BJ (cell line): ENCODE measurements around the gene FBXL7. TPM values are rescaled to one million over a fixed set of nuclear protein-coding genes. Genes with fewer than 3 reads are reported as not detected.

ENCODE experiments used
- CTCF ChIA-PET: fragments of 350-600 bp; formaldehyde crosslinking; extraction: SDS; loops from one replicate; lab custom pipeline; 2021; ENCODE audit warnings: antibody characterized with exemption, inconsistent platforms; lab: Yijun Ruan, JAX
- POLR2A ChIA-PET: fragments of 300-600 bp; sonication (Branson Sonifier 250); formaldehyde crosslinking; extraction: SDS; loops from one replicate; lab custom pipeline; 2021; ENCODE audit warnings: antibody characterized with exemption; lab: Charles Lee
- DNase-seq: peaks from one replicate; pipeline ENCODE4 v3.0.0-alpha.2; 2011; ENCODE audit warnings: low read depth
- H3K27me3 ChIP-seq: 2 replicates; pipeline ENCODE4 v1.6.0; 2011; ENCODE audit warnings: low read length; ENCODE audit not compliant: control insufficient read depth, insufficient read depth
- H3K36me3 ChIP-seq: 2 replicates; pipeline ENCODE4 v1.5.1; 2011; ENCODE audit warnings: low read length; ENCODE audit not compliant: control insufficient read depth, insufficient read depth
- H3K4me3 ChIP-seq: 2 replicates; pipeline ENCODE4 v1.5.1; 2011; ENCODE audit warnings: low read depth, mild to moderate bottlenecking, control low read depth, low read length
- polyA plus RNA-seq: library from polyadenylated mRNA; depleted of rRNA; stranded (reverse); fragments of >200 nt; gene quantifications from 2 replicates; pipeline ENCODE4 v1.2.3, GENCODE V29; 2011
- TF ChIP-seq, protein P1 (sequence below): IDR thresholded peaks from 2 replicates; pipeline ENCODE4 v1.5.1; 2011; ENCODE audit warnings: low read depth, mild to moderate bottlenecking, control low read depth, inconsistent platforms, low read length, moderate library complexity; ENCODE audit not compliant: insufficient read depth

FBXL7 gene
- polyA plus RNA-seq, 1 experiment = 23.2 TPM

DNA sequence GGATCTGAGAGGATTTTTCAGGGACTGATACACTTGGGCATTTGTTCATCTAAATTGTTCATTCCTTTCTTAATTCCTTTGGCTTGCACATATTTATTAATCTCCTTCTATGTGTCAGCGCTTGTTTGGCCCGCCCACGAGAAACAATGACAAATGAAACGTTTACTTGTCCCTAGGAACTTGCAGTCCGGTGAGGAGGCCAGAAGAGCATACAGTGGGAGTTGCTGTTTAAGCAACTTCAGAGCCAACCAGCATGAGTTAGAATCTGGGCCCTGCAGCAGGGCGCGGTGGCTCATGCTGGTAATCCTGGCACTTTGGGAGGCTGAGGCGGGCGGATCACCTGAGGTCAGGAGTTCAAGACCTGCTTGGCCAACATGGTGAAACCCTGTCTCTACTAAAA lies 18.8 kb downstream of the FBXL7 start:
- Histone ChIP-seq H3K36me3 (no peaks in the 10 kb centered on the region; the same call in 1 of the 2 replicates), H3K4me3 (no peak overlapping the region), H3K27me3 (no peaks in the 10 kb centered on the region)
- ChIA-PET CTCF (interaction anchor here (0.6 kb wide), 1 partner anchor 10 kb away, joined by 3 read pairs; no protein-coding TSS in a partner anchor), POLR2A (no interaction called here)
- DNase-seq = no peak
- TF ChIP-seq, protein P1, sequence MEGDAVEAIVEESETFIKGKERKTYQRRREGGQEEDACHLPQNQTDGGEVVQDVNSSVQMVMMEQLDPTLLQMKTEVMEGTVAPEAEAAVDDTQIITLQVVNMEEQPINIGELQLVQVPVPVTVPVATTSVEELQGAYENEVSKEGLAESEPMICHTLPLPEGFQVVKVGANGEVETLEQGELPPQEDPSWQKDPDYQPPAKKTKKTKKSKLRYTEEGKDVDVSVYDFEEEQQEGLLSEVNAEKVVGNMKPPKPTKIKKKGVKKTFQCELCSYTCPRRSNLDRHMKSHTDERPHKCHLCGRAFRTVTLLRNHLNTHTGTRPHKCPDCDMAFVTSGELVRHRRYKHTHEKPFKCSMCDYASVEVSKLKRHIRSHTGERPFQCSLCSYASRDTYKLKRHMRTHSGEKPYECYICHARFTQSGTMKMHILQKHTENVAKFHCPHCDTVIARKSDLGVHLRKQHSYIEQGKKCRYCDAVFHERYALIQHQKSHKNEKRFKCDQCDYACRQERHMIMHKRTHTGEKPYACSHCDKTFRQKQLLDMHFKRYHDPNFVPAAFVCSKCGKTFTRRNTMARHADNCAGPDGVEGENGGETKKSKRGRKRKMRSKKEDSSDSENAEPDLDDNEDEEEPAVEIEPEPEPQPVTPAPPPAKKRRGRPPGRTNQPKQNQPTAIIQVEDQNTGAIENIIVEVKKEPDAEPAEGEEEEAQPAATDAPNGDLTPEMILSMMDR = no peak

DNA sequence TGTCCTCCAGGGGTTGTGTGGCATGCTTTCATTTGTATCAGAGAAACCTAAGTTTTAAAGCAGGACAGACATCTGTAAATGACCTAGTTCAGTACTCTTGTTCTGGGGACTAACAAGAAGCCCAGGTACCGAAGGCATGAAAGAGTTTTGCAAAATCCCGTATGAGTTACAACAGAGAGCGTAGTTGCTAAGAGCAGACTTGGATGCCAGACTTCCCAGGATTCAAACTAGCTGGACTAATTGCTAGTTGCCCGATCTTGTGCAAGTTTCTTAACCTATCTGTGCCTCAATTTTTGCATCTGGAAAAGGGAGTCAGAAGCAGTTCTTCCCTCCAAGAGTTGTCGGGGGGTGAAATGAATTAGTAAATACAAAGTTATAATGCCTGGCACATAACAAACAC lies 20.9 kb downstream of the FBXL7 start:
- ChIA-PET POLR2A (no interaction called here), CTCF (interaction anchor here (3.0 kb wide), 1 partner anchor 11 kb away, joined by 10 read pairs; no protein-coding TSS in a partner anchor)
- no peaks in the 10 kb centered on the region for H3K27me3 ChIP-seq
- DNase-seq = no peak
- TF ChIP-seq, protein P1 = no peak
- no peak overlapping the region for H3K4me3 ChIP-seq
- no peaks in the 10 kb centered on the region; the same call in 1 of the 2 replicates for H3K36me3 ChIP-seq

DNA sequence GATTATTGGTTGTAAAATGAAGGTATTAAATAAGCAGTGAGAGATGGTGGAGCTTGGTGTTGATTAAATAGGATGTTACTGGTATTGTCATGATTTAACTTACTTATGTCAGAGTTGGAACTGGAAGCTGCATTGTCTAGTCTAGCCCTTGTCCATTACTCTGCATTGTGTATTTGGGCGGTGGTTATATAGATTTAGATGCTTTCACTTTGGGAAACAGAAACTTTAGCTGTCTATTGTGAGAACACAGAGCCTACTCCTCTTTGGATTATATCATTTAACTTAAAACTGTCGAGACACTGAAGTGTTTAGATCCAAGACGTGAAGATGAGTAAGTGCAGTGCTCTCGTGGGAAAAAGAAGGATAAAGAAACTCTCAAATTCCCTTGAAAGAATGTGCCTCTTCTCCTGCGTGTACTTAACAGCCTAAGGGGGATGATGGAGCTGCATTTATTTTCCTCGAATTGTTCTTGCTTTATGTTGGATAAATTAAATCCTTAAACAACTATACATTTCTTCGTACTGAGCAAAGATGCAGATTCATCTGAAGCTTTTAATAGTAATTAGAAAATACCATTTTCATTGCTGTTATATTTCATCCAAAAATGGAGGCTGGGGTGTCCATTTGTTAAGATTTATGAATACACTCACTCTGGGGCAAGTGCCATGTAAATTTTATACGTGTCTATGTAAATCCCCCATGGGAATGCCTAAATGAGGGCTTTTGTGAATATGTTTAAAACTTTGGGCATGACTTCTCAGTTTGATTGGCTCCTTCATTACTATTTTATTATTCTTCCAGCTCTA lies 21.6 kb downstream of the FBXL7 start:
- CTCF ChIA-PET = interaction anchor here (0.7 to 3.0 kb wide), 5 partner anchors 10 to 474 kb away, joined by 3 to 10 read pairs (median 3); no protein-coding TSS in a partner anchor
- POLR2A ChIA-PET = interaction anchor here (0.5 kb wide), 1 partner anchor 31 kb away, joined by 7 read pairs; no protein-coding TSS in a partner anchor
- Histone ChIP-seq H3K4me3 (no peak overlapping the region), H3K36me3 (no peaks in the 10 kb centered on the region; the same call in none of the 2 replicates), H3K27me3 (no peaks in the 10 kb centered on the region)
- TF ChIP-seq, protein P1 = no peak
- DNase-seq = no peak

DNA sequence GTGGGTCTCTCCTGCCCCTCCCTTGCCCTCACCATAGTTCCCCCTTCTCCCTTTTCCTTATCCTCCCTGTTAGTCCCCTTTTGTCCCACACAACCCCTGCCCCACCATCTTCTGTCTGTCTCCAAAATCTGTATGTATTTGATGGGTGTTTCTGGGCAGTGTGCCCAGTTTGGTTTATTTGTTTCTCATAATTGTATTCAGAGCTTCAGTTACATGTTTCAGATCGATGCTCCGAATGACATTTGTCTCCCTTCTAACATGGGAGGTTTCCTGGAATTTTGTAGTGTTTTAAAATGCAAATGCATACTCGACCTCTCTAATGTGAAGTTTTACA lies 22.2 kb downstream of the FBXL7 start:
- no peaks in the 10 kb centered on the region; the same call in none of the 2 replicates for H3K36me3 ChIP-seq
- H3K27me3 ChIP-seq = no peaks in the 10 kb centered on the region
- TF ChIP-seq, protein P1 = no peak
- no peak for DNase-seq
- no peak overlapping the region for H3K4me3 ChIP-seq
- POLR2A ChIA-PET = interaction anchor here (0.5 kb wide), 1 partner anchor 31 kb away, joined by 7 read pairs; no protein-coding TSS in a partner anchor
- CTCF ChIA-PET = interaction anchor here (0.7 to 3.0 kb wide), 6 partner anchors 9 to 474 kb away, joined by 3 to 10 read pairs (median 3); no protein-coding TSS in a partner anchor

DNA sequence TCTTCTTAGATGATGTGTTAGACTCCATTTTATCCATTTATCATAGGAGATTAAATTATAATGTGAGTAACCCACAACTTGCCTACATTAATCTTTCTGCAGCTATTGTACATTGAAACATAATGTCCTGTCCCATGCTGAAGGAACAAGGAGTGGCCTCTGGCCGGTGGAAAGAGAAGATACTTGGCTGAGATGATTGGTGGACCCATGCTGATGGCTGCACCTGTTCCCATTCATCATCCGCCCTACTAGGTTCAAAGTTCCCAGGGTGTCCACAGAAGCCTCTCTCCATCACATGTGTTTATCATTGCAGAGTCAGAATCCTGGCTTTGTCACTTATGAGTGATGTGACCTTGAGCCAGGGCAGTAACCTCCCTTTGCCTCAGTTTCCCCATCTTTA lies 24.7 kb downstream of the FBXL7 start:
- TF ChIP-seq, protein P1 = no peak

More for the DNA sequence above, 24.7 kb downstream of the FBXL7 start:
- Histone ChIP-seq H3K4me3 (no peak overlapping the region), H3K36me3 (no peaks in the 10 kb centered on the region; the same call in none of the 2 replicates), H3K27me3 (no peaks in the 10 kb centered on the region)
- no peak for DNase-seq
- CTCF ChIA-PET = interaction anchor here (1.1 kb wide), 1 partner anchor 13 kb away, joined by 3 read pairs; no protein-coding TSS in a partner anchor
- POLR2A ChIA-PET = no interaction called here
